CD4-positive, alpha-beta T cell treated with Interleukin-6 at 100 ng/mL for 8 hours (primary cell): ENCODE data around the gene MYD88.

Experiments
- DNase-seq: peaks from one replicate; pipeline ENCODE4 v3.0.0-alpha.2; 2020; ENCODE audit warnings: mixed read lengths, low spot score

Gene MYD88

DNA sequence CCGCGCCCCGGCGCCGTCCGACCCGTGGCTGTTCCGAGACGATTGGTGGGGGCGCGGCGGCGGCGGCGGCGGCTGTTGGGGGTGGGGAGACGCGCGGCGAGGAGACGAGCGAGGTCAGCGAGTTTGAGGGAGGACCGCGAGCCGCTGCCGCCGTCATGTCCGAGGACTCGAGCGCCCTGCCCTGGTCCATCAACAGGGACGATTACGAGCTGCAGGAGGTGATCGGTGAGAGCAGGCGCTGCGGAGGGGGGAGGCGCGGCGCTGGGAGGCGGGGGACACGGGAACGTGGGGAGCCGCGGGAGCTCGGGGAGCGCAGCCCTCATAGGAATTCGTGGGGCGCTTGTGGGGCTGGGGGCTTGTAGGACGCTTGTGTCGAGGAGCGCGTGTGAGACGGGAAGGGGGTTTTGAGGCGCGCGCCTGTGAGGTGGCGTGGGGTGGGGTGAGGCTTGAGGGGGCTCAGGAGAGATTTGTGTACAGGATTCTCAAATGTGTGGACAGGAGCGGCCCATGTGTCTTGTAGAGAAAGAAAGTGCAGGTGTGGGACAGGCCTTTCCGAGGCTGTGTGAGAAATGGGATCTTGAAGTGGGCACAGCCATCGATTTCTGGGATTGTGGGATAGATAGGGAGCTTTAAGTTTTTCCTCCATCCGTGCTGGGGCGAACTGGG, 27.4 kb downstream of the MYD88 start:
- DNase-seq = no peak

DNA sequence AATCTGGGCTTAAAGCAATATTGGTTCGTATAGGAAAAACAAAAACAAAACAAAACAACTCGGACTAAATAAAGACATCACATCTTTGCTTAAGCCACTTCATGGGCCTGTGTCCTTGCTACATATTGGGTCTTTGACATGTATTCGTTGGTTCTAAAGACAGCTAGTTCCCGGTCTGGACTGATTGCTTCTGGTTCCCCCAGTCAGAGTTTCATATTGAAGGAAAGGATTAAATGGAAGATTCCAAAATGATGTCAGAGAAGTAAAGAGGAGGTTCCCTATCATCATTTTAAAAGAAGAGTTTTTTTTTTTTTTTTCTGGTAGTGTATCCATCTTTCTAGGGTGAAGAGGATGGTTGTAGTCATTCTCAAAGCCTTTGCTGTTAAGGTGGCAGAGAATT, 29.1 kb downstream of the MYD88 start:
- DNase-seq = no peak

DNA sequence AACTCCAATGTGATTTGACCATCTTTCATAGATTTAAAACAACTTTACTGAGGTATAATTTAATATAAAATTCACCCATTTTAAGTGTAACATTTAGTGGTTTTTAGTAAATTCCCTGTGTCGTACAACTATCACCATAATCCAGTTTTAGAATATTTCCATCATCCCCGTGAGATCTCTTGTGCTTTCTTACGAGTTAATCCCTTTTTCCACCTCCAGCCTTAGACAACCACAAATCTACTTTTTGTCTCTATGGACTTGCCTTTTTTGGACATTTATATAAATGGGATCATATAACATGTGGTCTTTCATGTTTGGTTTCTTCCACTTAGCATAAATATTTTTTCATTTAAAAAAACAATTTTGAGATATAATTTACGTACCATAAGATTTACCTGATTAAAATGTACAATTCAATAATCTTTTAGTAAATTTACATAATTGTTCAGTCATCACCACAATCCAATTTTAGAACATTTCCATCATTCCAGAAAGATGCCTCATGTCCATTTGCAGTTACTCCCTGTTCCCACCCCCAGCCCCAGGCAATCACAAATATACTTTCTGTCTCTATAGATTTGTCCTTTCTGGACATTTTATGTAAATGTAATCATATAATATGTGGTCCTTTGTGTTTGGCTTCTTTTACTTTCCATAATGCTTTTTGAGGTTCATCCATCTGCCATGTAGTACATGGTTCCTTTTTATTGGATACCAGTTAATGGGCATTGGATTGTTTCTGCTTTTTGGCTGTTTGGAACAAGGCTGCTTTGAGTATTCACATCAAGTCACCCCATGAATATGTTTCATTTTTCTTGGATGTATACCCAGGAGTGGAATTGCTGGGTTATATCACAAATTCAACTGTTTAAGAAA, 29.9 kb downstream of the MYD88 start:
- DNase-seq = no peak

DNA sequence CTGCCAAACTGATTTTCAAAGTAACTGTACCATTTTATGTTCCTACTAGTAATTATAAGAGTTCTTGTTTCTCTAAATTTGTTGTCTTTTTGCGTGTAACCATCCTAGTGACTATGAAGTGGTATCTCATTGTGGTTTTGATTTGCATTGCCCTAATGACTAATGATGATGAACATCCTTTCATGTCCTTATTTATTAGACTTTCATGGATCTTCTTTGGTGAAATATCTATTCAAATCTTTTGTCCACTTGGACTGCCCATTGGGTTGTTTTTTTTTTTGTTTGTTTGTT, 30.5 kb downstream of the MYD88 start:
- DNase-seq = no peak

DNA sequence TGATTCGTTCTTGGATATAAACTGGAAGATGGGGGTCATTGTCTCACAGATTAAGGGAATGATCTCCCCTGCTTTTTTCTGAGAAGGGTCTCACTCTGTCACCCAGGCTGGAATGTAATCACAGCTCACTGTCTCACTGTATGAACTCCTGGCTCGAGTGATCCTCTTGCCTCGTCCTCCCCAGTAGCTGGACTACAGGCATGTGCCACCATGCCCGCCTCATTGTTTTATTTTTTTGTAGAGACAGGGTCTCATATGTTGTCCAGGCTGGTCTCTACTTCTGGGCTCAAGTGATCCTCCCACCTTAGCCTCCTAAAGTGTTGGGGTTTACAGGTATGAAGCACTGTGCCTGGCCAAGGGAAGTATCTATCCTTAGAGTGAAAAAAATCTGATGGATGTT, 32.3 kb downstream of the MYD88 start:
- no peak for DNase-seq

DNA sequence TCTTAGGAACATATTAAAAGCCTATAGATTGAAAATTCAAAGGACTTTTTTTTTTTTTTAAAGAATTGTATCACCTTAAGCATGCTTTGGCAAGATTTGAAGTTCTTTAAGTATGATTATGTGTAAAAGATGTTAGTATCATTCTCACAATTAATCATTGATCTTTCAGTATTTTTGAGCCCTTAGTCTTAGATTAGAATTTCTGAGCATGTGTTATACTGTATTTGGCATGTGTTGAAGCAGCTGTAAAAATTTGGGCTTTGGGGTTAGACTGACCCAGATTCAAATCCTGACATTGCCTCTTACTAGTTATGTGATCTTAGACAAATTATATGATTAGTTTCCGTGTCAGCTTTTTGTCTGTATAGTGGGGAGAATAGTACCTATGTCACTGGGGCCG, 33.2 kb downstream of the MYD88 start:
- DNase-seq = no peak

DNA sequence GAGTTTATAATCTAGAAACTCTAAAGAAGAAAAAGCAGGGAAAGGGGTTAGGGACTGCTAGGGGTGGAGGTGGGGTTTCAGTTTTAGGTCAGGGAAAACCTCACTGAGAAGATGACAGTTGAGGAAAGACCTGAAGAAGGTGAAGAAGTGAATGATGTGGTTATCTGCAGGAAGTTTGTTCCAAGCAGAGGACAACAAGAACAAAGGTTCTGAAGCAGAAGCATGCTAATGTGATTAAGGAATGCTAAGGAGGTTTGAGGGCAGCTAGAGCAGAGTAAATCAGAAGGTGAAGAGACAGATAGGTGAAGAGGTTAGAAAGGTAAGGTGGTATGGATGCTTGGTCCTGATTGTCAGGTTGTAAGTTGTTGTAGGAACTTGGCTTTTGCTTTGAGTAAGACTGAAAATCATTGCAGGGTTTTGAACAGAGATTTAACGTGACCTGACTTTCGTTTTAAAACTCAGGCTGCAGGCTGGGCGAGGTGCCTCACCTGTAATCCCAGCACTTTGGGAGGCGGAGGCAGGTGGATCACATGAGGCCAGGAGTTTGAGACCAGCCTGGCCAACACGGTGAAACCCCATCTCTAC, 35.5 kb downstream of the MYD88 start:
- no peak for DNase-seq

DNA sequence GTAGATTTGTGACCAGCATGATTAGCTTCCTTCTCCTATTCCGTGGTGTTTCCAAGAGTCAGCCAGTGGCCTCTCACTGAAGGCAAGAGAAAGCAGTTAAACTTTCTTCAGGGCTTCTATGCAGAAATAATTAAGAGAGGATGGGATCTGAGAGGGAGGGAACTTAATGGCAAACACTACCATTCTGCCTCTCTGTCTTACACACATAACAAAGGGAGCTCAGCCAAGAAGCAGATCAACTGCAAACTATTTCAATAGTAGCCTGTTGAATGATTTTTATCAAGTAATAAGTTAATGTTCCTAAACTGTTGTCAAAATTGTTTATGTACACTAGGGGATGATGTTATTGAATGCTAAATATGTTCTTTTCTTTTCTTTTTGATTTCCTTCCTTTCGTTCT, 38.7 kb downstream of the MYD88 start:
- DNase-seq = no peak

DNA sequence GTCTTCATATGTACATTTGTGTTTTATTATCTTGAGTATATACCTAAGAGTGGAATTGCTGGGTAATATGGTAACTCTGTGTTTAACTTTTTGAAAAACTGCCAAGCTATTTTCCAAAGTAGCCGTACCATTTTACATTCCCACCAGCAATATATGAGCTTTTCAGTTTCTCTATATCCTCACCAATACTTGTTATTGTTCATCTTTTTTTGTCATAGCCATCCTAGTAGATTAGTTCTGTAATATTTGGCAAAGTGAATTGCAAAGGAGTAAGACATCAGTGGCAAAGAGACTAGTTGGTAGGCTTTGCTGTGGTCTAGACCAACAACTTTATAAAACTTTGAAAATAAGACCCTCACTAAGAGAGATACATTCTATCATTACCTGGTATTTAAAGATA, 48.3 kb downstream of the MYD88 start:
- no peak for DNase-seq

DNA sequence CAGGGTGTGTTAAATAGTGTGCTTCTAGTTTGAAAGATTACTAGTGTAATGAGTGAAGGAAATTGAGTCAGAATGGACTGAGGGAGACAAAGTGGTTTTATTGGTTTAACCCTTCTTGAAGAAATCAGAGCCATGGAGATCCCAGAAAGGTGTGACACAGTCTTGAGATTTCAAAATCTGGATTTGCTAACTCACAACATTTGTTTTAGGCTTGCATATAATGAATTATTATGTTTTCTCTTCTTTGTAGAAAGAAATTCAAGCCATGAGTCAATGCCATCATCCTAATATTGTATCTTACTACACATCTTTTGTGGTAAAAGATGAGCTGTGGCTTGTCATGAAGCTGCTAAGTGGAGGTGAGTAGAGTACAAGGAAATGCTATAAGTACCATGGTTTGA, 52.0 kb downstream of the MYD88 start:
- no peak for DNase-seq
